H1 (cell line): ENCODE measurements around the gene ADCY3.
A peak's percentile ranks its signal among the peaks of the same experiment; 100 is the strongest.

Experiments
- BCL11A ChIP-seq, 2 experiments: IDR thresholded peaks; one replicate each; pipeline ENCODE4 v1.6.1; 2011; ENCODE audit warnings: low read depth in 2 of 2, low read length in 2 of 2, mild to moderate bottlenecking in 2 of 2
- EP300 ChIP-seq, 2 experiments: IDR thresholded peaks; 1 replicate in 1 of 2; 2 replicates in 1 of 2; pipeline ENCODE4 v1.6.1; 2011 to 2012; ENCODE audit warnings: low read depth in 2 of 2, low read length in 2 of 2, mild to moderate bottlenecking in 2 of 2, borderline replicate concordance in 1 of 2, inconsistent platforms in 1 of 2, moderate library complexity in 1 of 2
- EZH2 ChIP-seq: fragments of 200-600 bp; sonication (generic); IDR thresholded peaks from 2 replicates; pipeline ENCODE4 v1.7.1; 2012; ENCODE audit warnings: low read depth, mild to moderate bottlenecking, moderate library complexity, low read length, inconsistent platforms; ENCODE audit not compliant: severe bottlenecking
- KDM5A ChIP-seq: fragments of 200-600 bp; IDR thresholded peaks from 2 replicates; pipeline ENCODE4 v1.7.1; 2012; ENCODE audit warnings: mild to moderate bottlenecking, low read length, inconsistent platforms, mixed read lengths
- NRF1 ChIP-seq: IDR thresholded peaks from 2 replicates; pipeline ENCODE4 v1.6.1; 2011; ENCODE audit warnings: mild to moderate bottlenecking, low read depth, low read length, improper control_type of control experiment
- POLR2A ChIP-seq, 2 experiments: IDR thresholded peaks; 1 replicate in 1 of 2; 2 replicates in 1 of 2; pipeline ENCODE4 v1.6.1; 2011; ENCODE audit warnings: low read depth in 2 of 2, low read length in 2 of 2, mild to moderate bottlenecking in 2 of 2; ENCODE audit errors: control extremely low read depth in 1 of 2
- POLR2AphosphoS5 ChIP-seq: IDR thresholded peaks from 2 replicates; pipeline ENCODE4 v1.6.1; 2011; ENCODE audit warnings: low read depth, low read length
- RBBP5 ChIP-seq: IDR thresholded peaks from 2 replicates; pipeline ENCODE4 v1.7.1; 2012; ENCODE audit warnings: low read depth, mild to moderate bottlenecking, inconsistent platforms, low read length, moderate library complexity, borderline replicate concordance
- RFX5 ChIP-seq: IDR thresholded peaks from 2 replicates; pipeline ENCODE4 v1.6.1; 2011; ENCODE audit warnings: low read depth, low read length, improper control_type of control experiment, borderline replicate concordance
- TEAD4 ChIP-seq: IDR thresholded peaks from 2 replicates; pipeline ENCODE4 v1.6.1; 2012; ENCODE audit warnings: low read depth, low read length, inconsistent platforms, mixed read lengths
- YY1 ChIP-seq: IDR thresholded peaks from 2 replicates; pipeline ENCODE4 v1.6.1; 2011; ENCODE audit warnings: low read depth, mild to moderate bottlenecking, low read length
- TF ChIP-seq, protein P1 (sequence below), 3 experiments: IDR thresholded peaks; 1 replicate in 2 of 3; 2 replicates in 1 of 3; pipeline versions ENCODE4 v1.5.1 to v1.6.1; 2011; ENCODE audit warnings: low read length in 3 of 3, mild to moderate bottlenecking in 3 of 3, inconsistent platforms in 2 of 3, low read depth in 1 of 3, moderate library complexity in 1 of 3; ENCODE audit not compliant: insufficient read depth in 1 of 3; ENCODE audit errors: control extremely low read depth in 1 of 3

DNA sequence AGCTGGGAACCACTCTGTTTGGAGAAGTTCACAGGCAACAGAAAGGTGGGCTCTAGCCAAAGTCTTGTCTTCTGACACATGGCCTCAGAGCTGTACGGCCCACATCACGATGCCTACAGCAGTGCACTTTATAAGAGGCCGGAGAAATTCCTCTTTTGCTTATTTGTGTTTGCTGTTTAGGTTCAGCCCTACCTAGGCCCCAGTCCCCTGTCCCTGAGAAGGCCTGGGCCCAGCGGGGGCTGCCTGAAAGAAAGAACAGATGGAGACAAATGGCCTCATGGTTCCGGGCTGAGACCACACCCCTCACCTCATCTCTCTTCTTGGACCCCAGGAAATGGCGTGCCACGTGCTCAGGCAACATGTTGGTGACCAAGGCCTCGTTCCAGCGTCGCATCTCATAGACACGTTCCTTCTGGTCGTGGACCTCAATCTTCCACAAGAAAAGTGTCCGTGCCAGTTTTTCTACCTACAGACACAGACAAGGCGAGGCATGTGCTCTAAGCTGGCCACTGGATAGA lies 95.9 kb downstream of the ADCY3 start:
- TF ChIP-seq KDM5A = no peak
- TF ChIP-seq TEAD4 = no peak
- TF ChIP-seq, protein P1, sequence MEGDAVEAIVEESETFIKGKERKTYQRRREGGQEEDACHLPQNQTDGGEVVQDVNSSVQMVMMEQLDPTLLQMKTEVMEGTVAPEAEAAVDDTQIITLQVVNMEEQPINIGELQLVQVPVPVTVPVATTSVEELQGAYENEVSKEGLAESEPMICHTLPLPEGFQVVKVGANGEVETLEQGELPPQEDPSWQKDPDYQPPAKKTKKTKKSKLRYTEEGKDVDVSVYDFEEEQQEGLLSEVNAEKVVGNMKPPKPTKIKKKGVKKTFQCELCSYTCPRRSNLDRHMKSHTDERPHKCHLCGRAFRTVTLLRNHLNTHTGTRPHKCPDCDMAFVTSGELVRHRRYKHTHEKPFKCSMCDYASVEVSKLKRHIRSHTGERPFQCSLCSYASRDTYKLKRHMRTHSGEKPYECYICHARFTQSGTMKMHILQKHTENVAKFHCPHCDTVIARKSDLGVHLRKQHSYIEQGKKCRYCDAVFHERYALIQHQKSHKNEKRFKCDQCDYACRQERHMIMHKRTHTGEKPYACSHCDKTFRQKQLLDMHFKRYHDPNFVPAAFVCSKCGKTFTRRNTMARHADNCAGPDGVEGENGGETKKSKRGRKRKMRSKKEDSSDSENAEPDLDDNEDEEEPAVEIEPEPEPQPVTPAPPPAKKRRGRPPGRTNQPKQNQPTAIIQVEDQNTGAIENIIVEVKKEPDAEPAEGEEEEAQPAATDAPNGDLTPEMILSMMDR (IDR thresholded peaks at IDR 0.05; ENCODE audit: control extremely low read depth in 1 of 3, insufficient read depth in 1 of 3, low read depth in 1 of 3, low read length in 3 of 3) = no peak
- no peak for TF ChIP-seq RFX5
- no peak for TF ChIP-seq EZH2
- TF ChIP-seq POLR2A (IDR thresholded peaks at IDR 0.05; ENCODE audit: control extremely low read depth in 1 of 2, low read depth in 2 of 2, low read length in 2 of 2) = 0 out of 3 replicates have a peak, but pooled peaks of 1 of the 2 experiments have one; percentile 26
- no peak for TF ChIP-seq EP300 (IDR thresholded peaks at IDR 0.05; ENCODE audit: borderline replicate concordance in 1 of 2, low read depth in 2 of 2, low read length in 2 of 2)
- no peak for TF ChIP-seq YY1
- no peak for TF ChIP-seq RBBP5
- TF ChIP-seq BCL11A (IDR thresholded peaks at IDR 0.05; ENCODE audit: low read depth in 2 of 2, low read length in 2 of 2) = no peak
- 0 out of 2 replicates have a peak, but pooled peaks have one; percentile 23 for TF ChIP-seq POLR2AphosphoS5
- TF ChIP-seq NRF1 = no peak
